Measurements from ENCODE around the gene MMP24. TPM values are rescaled to one million over a fixed set of nuclear protein-coding genes. Genes with fewer than 3 reads are reported as not detected.

The MMP24 gene
- total and polyA plus RNA-seq, 2 of the 13 experiments (the other 11 are each of a cell fraction or from before 2014, with no cell fraction given) = 0.29 to 0.35 TPM

- TF ChIP-seq GTF3A (CRISPR knock-in tag; conservative IDR thresholded peaks at IDR 0.05) = peak; percentile 48; the same call in 1 of the 2 replicates
- peak; percentile 13; the same call in 1 of the 2 replicates for TF ChIP-seq ZNF672 (CRISPR knock-in tag; IDR thresholded peaks at IDR 0.05)
- TF ChIP-seq CHCHD3 (CRISPR knock-in tag; IDR thresholded peaks at IDR 0.05) = peak; percentile 31; the same call in 1 of the 2 replicates
- TF ChIP-seq, protein P1, sequence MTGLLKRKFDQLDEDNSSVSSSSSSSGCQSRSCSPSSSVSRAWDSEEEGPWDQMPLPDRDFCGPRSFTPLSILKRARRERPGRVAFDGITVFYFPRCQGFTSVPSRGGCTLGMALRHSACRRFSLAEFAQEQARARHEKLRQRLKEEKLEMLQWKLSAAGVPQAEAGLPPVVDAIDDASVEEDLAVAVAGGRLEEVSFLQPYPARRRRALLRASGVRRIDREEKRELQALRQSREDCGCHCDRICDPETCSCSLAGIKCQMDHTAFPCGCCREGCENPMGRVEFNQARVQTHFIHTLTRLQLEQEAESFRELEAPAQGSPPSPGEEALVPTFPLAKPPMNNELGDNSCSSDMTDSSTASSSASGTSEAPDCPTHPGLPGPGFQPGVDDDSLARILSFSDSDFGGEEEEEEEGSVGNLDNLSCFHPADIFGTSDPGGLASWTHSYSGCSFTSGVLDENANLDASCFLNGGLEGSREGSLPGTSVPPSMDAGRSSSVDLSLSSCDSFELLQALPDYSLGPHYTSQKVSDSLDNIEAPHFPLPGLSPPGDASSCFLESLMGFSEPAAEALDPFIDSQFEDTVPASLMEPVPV (CRISPR knock-in tag; IDR thresholded peaks at IDR 0.05) = peak; percentile 78; the same call in 1 of the 2 replicates
- TF ChIP-seq, protein P2, sequence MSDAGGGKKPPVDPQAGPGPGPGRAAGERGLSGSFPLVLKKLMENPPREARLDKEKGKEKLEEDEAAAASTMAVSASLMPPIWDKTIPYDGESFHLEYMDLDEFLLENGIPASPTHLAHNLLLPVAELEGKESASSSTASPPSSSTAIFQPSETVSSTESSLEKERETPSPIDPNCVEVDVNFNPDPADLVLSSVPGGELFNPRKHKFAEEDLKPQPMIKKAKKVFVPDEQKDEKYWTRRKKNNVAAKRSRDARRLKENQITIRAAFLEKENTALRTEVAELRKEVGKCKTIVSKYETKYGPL (CRISPR knock-in tag; IDR thresholded peaks at IDR 0.05) = no peak
- 0 out of 2 replicates have a peak, but pooled peaks have one; percentile 14 for TF ChIP-seq ATAD3A (CRISPR knock-in tag; IDR thresholded peaks at IDR 0.05)
- TF ChIP-seq ZNF296 (CRISPR knock-in tag; conservative IDR thresholded peaks at IDR 0.05) = 0 out of 2 replicates have a peak, but pooled peaks have one; percentile 38
- peak; percentile 19; the same call in 1 of the 2 replicates for TF ChIP-seq TFAP4 (IDR thresholded peaks at IDR 0.05; ENCODE audit: borderline replicate concordance, low read depth)
- TF ChIP-seq CTCF (CRISPR knock-in tag; IDR thresholded peaks at IDR 0.05) = 0 out of 2 replicates have a peak, but pooled peaks have one; percentile 23
- peak; percentile 47; the same call in 1 of the 2 replicates for TF ChIP-seq UBTF (CRISPR knock-in tag; IDR thresholded peaks at IDR 0.05)
- TF ChIP-seq ZNF230 (CRISPR knock-in tag; IDR thresholded peaks at IDR 0.05) = 0 out of 2 replicates have a peak, but pooled peaks have one; percentile 41
- TF ChIP-seq AGO1 (IDR thresholded peaks at IDR 0.05; ENCODE audit: low read depth, low read length, poor library complexity, severe bottlenecking) = peak; percentile 26
- 0 out of 2 replicates have a peak, but pooled peaks have one; percentile 73 for TF ChIP-seq ADNP (CRISPR knock-in tag; IDR thresholded peaks at IDR 0.05)
- TF ChIP-seq ETV5 (CRISPR knock-in tag; IDR thresholded peaks at IDR 0.05; ENCODE audit: borderline replicate concordance) = peak; percentile 26
- no peak for TF ChIP-seq SOX6 (IDR thresholded peaks at IDR 0.05)
- TF ChIP-seq SOX6 (CRISPR knock-in tag; IDR thresholded peaks at IDR 0.05) = peak; percentile 23; the same call in 1 of the 2 replicates
- TF ChIP-seq ZNF563 (CRISPR knock-in tag; IDR thresholded peaks at IDR 0.05) = 0 out of 2 replicates have a peak, but pooled peaks have one; percentile 72
- TF ChIP-seq, protein P3, sequence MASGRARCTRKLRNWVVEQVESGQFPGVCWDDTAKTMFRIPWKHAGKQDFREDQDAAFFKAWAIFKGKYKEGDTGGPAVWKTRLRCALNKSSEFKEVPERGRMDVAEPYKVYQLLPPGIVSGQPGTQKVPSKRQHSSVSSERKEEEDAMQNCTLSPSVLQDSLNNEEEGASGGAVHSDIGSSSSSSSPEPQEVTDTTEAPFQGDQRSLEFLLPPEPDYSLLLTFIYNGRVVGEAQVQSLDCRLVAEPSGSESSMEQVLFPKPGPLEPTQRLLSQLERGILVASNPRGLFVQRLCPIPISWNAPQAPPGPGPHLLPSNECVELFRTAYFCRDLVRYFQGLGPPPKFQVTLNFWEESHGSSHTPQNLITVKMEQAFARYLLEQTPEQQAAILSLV (CRISPR knock-in tag; IDR thresholded peaks at IDR 0.05; ENCODE audit: borderline replicate concordance) = peak; percentile 74; the same call in 1 of the 2 replicates
- 0 out of 2 replicates have a peak, but pooled peaks have one; percentile 31 for TF ChIP-seq DNMT1 (CRISPR knock-in tag; IDR thresholded peaks at IDR 0.05)
These were observed 61.2 kb downstream of the MMP24 start (continued) for GRCh38 chr20:35287509-35288324.

Data from HepG2 (cell line).